NCI-H2227 treated with DMSO at 0.1 percent for 48 hours (cell line): ENCODE results near the gene NT5DC4.

Experiments used
- DNase-seq: peaks from one replicate; lab custom pipeline; 2025; lab: John Stamatoyannopoulos, UW

Gene NT5DC4

DNA sequence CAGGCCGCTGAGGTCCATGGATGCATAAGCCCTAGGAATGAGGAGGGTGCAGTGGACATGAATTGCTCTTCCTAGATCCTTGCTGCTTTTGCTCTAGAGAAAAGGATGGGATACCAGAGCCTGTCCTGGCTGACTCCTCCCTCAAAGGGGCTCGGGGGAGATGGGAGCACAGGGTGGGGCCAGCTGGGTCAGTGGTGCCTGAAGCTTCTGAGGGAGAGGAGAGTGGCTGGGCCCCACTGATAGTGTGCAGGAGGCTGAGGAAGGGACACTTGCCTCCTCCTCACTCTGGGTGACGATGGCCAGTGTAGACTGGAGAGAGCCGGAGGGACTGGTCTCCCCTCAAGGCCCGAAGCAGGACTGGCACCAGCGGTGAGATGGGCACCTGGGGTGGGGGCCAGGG, at the start of gene NT5DC4:
Gene NT5DC4 (plus strand): TSS at position 236 of the 400 bp plus-strand sequence. CDS start 60 bp downstream, at position 296.
- no peak for DNase-seq

DNA sequence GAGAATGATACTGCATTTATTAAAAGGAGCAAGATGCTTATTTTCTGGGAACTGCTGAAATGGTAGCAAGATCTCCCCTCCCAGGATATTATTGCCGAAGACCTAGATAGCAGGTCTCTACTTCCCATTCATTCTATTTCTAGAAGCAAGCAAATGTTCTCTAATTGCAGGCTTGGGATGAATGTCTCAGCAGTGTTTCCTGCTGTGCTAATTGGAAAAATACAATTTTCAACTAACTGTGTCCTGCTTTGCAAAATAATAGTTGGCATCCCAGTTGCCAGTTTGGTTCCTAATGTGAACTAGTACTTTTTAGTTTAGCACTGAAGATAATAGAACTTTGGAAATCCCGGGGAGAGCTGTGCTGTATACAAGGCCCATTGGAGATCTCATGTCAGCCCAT, 49.0 kb upstream of the NT5DC4 start:
- peak; percentile 94 for DNase-seq

DNA sequence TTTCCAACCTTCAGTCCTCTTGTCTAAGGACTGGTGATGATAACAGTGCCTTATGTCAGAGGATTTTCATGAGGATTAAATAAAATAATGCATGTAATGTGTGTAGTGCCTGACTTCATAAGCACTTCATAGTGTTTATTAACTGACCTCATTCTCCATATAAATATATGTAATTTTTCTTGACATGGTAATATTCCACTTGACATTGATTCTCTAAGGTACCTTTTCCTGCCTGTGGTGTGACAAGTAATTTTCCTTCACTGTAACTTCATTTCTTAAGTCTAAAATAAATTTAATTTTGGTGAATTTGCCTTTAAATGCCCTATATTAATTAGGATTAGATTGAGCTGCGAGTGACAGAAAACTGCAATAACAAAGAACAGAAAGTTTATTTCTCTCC, 47.8 kb upstream of the NT5DC4 start:
- no peak for DNase-seq

DNA sequence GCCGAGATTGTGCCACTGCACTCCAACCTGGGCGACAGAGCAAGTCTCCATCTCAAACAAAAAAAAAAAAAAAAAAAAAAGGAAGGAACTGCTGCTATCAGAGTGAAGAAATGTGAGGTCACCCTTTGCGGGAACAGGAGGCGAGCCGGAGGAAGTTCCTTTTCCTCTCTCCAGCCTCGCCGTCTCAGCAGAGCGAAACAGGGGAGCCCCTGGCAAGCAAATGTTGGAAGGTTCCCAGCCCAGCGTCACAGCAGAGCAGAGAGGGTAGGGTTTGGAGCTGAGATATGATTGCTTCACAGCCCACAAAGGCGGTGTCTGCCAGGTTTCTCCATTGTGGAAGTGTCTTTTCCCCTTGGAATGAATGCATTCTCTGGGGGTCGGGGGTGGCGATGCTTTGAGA, 46.6 kb upstream of the NT5DC4 start:
- no peak for DNase-seq

DNA sequence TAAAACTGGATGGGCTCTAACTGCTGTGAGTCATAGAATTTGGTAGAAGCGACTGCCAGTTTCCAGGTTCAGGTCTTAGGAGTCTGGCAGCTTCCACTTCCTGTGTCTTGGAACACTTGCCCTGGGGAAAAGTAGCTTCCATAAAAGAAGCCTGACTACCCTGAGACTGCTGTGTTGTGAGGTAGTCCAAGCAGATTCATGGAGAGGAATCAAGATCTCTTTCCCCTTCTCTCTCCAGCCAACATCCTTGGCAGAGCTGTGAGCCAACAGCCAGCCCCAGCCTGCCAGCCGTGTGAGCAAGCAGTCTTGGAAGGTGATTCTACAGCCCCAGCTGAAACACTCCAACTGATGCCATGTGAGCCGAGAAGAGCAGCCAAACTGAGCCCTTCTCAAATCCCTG, 41.3 kb upstream of the NT5DC4 start:
- DNase-seq: no peak

DNA sequence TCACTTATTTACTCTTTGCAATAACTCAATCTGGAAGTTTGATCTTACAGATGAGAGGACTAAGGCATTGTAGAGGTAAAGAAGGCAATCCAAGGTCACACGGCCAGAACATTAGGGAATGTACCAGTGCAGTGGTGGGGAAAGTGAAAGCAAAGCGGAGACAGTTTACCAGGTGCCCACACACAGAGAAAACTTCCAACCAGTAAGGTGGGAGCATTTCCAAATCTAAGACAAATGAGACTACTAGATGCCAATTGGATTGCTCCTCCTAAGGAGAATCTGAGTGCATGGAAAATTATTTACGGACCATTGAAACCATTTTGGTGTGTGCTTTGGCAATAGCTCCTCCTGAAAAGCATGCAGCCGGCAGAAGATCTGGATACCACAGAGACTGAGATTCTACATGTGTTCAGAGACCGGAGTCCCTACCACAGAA, 40.1 kb upstream of the NT5DC4 start:
- no peak for DNase-seq

DNA sequence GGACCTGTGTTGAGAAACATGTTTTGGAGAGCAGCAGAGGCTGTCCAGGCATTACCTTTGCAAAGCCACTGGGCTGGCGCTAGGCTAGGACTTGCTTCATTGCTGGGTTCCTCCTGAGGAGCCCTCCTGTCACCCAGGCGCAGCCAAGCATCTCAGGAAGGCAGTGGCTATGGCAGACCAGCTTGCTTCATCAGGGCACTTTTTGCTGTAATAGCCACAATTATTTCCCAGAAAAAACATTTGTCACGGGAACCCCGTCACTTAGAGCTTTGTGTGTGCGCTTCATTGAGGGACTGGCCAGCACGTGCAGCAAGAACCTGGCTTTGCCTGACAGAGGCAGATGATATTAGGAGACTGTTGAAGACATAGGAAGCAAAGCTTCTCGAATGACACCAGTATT, 38.7 kb upstream of the NT5DC4 start:
- DNase-seq: no peak

DNA sequence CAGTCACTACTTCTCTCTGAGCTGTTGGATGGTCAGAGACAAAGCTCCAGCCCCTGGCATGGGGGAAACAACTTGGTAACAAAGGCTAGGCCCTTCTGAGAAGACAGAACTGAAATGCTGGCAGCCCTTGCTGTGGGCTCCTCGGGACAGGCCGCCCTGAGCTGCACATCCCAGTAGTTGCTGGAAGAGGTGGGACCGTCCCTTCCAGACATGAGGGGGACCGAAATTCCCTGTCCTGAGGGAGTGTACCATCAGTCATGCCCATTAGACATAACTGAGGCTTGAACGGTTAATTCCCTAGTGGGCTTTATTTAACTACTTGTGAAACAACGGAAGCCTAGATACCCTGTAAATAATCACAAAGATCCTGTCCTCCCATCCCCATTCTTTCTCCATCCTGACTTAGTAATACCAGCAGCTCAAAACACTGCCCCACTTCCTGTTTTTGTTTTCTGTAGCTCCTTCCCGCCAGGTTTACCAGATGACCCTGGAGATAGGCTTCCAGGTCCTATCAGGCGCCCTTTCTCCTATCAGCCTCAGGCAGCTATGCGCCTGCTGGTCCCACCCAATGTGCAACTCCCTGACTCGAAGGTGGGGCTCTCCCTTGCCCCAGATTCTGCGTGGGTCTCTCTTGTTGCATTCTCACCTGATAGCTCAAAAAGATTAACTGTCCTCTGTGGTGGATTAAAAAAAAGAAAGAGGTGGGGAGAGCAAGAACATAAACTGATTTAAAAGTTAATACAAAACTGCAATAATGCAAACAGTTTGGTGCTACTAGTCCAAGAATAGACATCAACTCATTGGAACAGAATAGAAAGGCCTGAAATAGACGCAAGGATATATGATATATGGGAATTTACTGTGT, 37.0 kb upstream of the NT5DC4 start:
- no peak for DNase-seq

DNA sequence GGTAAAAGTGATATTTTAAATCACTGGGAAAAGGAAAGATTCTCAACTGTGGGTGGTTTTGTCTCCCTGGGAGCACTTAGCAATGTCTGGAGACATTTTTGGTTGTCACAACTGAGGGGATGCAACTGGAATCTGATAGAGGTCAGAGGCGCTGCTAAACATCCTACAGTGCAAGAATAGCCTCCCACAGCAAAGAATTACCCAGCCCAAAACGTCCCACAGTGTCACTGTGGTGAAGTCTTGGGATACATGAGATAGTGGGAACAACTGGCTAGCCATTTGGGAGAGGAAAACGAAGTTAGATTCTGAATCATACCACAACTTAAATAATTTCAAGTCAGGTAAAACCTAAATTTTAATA, 36.4 kb upstream of the NT5DC4 start:
- no peak for DNase-seq

DNA sequence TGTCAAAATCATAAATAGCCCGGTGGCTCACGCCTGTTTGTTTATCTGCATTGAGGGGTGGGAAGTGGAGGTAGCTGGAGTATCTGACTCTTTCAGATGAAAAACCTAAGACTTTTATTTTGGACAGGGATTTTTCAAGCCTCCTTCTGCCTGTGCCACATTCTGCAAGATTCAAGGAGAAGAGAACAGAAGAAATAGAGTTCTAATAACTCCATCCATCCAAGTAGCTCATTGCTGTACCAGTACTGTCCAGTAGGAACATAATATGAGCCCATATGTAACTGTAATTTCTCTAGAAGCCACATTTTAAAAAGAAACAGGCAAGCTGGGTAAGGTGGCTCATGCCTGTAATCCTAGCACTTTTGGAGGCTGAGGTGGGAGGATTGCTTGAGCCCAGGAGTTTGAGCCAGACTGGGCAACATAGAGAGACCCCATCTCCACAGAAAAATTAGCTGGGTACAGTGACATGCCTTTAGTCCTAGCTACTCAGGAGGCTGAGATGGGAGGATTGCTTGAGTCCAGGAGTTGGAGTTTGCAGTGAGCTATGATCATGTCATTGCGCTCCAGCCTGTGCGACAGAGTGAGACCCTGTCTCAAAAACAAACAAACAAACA, 35.4 kb upstream of the NT5DC4 start:
- no peak for DNase-seq

DNA sequence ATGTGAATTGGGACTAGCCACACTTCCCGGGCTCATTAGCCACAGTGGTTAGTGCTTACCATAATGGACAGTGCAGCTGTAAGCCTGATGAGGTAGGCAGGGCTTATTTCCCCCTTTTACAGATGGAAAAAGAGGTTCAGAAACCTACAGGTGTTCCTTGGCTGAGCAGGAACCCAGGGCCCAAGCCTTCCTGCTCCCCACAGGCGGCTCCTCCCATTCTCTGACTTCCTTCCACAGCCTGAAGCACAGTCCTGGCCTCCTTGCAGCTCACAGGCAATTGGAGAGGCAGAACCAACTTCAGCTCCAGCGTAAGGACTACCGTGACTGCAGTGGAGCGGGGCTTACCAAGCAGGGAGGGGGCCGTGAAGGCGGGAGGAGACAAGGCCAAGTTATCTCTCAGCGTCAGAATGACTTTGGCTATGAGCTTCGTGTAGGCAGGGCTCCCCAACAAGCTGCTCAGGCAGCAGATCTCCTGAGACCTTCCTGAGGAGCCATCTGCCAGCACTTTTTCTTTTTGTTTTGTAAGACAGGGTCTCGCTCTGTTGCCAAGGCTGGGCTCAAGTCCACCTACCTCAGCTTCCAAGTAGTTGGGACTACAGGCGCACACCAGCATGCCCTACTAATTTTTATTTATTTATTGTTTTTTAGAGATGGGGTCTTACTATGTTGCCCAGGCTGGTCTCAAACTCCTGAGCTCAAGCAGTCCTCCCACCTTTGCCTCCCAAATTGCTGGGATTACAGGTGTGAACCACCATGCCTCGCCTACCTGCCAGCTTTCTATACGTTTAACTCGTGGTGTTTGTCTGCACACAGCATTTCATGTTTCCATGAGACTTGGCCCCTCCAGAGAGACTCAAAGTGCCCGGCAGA, 34.2 kb upstream of the NT5DC4 start:
- no peak for DNase-seq

DNA sequence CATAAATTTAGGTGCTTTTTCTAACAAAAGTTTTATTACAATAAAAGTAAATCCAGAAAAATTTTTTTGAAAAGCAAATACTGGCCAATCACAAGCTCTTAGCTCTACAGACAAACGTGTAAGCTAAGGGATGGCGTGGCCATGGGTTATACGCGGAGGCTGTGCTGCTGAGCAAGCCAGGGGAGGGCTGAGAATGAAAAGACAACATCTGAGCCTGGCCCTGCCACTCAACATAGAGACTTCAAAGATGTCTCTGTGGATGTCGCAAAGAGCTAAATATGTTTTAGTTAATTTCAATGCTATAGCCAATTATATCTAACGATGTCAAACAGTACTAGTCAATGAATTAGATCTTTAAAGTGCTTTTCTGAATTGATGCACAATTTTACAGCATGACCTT, 33.3 kb upstream of the NT5DC4 start:
- DNase-seq: no peak

DNA sequence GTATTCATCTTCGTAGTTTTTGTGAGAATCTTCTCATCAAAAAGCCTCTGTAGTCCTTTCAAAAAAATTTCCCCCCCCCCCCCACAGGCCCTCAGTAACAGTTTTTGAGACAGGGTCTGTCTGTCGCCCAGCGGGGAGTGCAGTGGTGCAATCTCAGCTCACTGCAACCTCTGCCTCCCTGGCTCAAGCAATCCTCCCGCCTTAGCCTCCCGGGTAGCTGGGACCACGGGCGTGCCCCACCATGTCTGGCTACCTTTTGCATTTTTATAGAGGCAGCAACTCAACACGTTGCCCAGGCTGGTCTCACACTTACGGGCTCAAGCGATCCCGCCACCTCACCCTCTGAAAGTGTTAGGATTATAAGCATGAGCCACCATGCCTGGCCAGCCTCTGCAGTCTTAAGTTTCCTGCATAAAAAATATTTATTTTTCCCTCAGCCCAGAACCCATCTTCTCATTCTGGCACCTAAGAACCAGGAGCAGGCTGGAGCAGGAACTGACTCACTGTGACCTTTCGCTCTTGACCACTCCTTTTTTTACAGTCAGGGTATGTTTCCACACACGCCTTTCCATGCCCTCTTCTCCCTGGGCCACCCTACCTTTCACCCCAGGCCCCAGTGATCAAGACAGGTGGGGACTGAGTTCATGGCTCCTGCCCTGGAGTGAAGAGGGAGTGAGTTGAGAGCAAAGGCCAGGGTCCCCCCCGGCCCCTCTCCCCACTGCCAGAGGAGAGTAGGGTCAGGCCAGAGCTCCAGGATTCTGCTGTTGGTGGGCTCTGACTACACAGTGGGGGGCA, 32.5 kb upstream of the NT5DC4 start:
- DNase-seq: no peak

DNA sequence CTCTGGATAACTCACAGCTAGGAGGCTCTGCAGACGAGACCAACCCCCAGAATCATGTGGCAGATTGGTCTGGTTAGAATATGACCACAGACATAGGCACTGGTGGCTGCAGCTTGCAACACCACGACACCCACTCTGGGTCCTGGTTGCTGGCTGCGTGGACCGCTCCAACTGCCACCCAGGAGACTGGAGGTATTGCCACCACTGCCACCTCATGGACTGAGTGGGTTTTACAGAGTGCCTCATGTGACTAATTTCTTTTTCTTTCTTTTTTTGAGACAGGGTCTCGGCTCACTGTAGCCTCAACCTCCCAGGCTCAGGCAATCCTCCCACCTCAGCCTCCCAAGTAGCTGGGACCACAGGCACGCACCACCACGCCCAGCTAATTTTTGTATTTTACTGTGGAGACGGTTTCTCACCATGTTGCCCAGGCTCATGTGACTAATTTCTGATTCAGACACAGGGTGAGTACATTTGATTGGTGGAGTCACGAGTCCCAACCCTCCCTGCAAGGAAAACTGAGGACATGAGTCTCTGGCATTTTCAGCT, 29.9 kb upstream of the NT5DC4 start:
- no peak for DNase-seq

DNA sequence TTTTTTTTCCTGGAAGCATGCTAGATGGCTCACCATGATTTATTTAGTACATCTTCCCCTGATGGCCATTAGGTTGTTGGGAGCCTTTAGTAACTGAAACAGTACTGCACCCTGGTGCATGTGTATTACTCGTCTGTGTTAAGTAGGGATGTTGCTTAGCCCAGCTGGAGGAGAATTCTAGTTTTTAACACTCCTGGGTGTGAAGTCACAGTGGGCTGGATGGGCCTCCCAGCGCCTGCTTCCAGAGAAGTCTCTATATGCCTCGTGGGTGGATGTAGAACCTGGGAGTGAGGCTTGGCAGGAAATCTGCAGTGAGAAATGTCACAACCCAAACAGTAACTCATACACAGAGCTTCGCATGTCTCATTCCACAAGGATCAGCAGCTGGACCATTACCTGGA, 28.9 kb upstream of the NT5DC4 start:
- DNase-seq: no peak

DNA sequence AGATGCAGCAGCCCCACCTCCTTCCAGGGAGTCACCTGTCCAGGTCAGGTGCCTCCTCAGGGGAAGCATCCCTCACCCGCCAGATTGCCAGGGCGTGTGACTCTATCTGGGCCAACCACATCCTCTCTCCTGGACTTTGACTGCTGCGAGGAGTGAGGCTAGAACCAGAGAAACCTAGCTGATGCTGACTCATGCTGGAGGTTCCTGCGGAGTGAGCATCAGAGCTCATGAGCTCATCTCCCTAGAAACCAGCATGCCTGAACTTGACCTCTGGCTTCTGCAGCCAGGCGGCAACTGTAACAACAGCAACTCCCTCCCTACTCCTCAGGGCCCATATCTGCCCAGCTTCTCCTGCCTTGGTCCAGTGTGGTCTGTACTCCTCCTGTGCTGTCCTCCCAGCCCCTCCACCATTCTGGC, 28.3 kb upstream of the NT5DC4 start:
- DNase-seq: peak; percentile 23

DNA sequence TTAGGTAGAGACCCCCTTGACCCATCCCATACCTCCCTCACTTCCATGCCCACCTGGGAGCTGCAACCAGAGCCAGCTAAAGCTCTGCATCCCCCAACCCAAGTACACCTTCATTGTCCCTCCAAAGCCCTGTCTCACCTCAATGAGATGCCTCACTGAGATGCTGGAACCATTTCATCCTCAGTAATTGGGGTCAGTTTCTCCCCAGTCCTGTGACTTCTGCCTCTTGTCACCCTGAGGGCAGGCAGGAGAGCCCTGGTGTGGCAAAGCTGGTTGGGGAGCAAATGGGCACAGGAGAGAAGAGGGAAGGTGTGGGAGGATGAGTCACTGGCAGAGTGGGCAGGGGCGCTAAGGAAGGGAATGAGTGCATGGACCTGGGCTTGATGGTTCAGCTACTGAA, 27.9 kb upstream of the NT5DC4 start:
- DNase-seq: no peak

DNA sequence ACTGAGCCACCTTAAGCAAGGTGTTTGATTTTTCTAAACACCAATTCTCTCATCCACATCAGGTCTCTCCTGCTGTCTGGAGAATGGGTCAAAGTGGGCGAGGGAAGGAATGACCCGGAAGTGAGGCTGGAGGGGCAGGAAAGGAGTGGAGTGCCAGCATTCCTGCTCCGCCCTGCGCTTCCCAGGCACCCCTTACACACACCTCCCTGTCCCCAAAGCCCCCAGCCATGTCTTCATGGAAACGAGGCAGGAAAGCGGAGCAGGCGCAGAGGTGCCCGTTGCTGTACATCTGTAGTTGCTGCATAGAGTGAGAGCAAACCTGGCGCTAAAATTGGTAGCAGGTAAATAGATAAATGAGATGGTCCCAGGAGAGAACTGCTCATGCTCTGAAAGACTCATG, 27.2 kb upstream of the NT5DC4 start:
- no peak for DNase-seq

DNA sequence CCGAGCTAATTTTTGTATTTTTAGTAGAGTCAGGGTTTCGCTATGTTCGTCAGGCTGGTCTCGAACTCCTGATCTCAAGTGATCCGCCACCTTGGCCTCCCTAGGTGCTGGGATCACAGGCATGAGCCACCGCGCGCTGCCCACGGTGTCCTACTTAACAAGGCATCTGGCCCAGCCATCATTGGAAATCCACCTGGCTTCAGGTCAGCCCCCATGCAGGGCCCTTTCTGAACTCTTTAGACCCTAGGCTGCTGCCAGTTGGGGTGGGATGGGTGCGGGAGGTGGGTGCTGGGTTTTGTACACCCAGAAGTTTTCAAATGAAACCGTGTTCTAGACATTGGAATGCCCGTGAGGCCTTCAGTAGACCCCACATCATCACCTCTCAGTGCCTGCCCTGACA, 26.6 kb upstream of the NT5DC4 start:
- no peak for DNase-seq

DNA sequence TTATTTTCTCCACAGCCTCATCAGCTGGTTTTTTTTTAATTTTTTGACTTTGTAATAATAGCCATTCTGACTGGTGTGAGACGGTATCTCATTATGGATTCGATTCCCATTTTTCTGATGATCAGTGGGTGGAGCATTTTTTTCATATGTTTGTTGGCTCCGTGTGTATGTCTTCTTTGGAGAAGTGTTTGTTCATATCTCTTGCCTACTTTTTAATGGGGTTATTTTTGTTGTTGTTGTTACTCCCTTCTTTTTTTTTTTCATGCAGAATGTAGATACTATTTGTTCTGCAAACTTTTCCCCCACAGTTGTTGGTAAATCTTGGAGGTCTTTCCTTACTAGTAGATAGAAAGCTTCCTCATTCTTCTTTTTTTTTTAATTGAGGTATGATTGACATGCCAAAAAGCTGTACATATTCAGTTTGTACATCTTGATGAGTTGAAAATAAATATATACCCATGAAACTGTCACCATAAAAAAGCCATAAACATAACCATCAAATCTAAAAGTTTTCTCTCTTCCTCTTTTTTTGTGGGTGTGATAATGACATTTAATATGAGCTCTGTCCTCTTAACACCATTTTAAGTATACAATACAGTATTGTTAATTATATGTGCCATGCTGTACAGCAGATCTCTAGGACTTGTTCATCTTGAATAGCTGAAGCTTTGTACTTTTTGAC, 21.8 kb upstream of the NT5DC4 start:
- DNase-seq: no peak
